ENCODE data around the gene HES5. TPM values are rescaled to one million over a fixed set of nuclear protein-coding genes. Genes with fewer than 3 reads are reported as not detected.
A peak's percentile ranks its signal among the peaks of the same experiment; 100 is the strongest.

Gene HES5
- total and polyA plus RNA-seq, 2 of the 4 experiments (the other 2 are of a cell fraction), result not detected

- peak overlapping the region; percentile 76 for H2AK9ac ChIP-seq (replicated peaks; ENCODE audit: low read depth, low read length, poor library complexity)
- H2BK120ac ChIP-seq (ENCODE audit: low read depth, low read length), result no peak overlapping the region
- H3K4ac ChIP-seq (ENCODE audit: low read depth, low read length), result no peak overlapping the region
- no peak overlapping the region for H3K56ac ChIP-seq (ENCODE audit: extremely low read depth, insufficient read depth, low read length)
- H2BK20ac ChIP-seq (ENCODE audit: low read depth, low read length), result no peak overlapping the region
- no peak overlapping the region for H2BK15ac ChIP-seq (ENCODE audit: low read depth, low read length)
- no peak overlapping the region for H3K4me3 ChIP-seq (ENCODE audit: insufficient read depth, low read depth, low read length)
- H3K14ac ChIP-seq (replicated peaks; ENCODE audit: low read depth, low read length), result no peak overlapping the region; the same call in 1 of the 2 replicates
- no peaks in the 10 kb centered on the region for H3K9me1 ChIP-seq (ENCODE audit: insufficient read depth, low read length)
- no peak overlapping the region for H2BK5ac ChIP-seq (ENCODE audit: low read depth, low read length, poor library complexity, severe bottlenecking)
- BruUV-seq (replicated peaks), result no TSS peak
- no peak overlapping the region for H2AFZ ChIP-seq (replicated peaks; ENCODE audit: low read length, poor library complexity)
- no peak overlapping the region for H3K9ac ChIP-seq (ENCODE audit: low read depth, low read length)
- H4K5ac ChIP-seq (ENCODE audit: low read depth, low read length), result no peak overlapping the region
- in situ Hi-C loops (cut with MboI; ENCODE audit: low sequenced_read_pairs), result loop anchor here (5.0 to 25.0 kb wide), 2 partner anchors 133 to 358 kb away; partner anchors contain the start of genes FAAP20 and PEX10
- ChIA-PET POLR2A (ENCODE audit: unreplicated experiment) (no interaction called here), CTCF (no interaction called here)
- no peaks in the 10 kb centered on the region for H3K36me3 ChIP-seq (ENCODE audit: control insufficient read depth, insufficient read depth, low read length)
- no peak overlapping the region for H3K23ac ChIP-seq (ENCODE audit: low read depth, low read length)
- peaks cover 0 to 10% of the 10 kb centered on the region in 2 experiments; a peak in 1 of 4 replicates for H3K79me1 ChIP-seq (ENCODE audit: low read depth in 1 of 2, low read length in 2 of 2)
- no peak overlapping the region for H4K91ac ChIP-seq (ENCODE audit: insufficient read depth, low read depth, low read length)
- H3K27ac ChIP-seq (ENCODE audit: insufficient read depth, low read length), result no peak overlapping the region
- ATAC-seq (ENCODE audit: low read depth), result no peak
- H3K9me3 ChIP-seq (ENCODE audit: control insufficient read depth, insufficient read depth, low read length), result no peaks in the 10 kb centered on the region
- no peak for DNase-seq
- intact Hi-C loops (cut with micrococcal nuclease), result loop anchor here (5.0 kb wide), 1 partner anchor 113 kb away; no protein-coding TSS in a partner anchor
- no peak for TF ChIP-seq POLR2A (IDR thresholded peaks at IDR 0.05; ENCODE audit: low read depth, low read length)
- no peak for TF ChIP-seq RAD21 (IDR thresholded peaks at IDR 0.05; ENCODE audit: low read length)
- no peak overlapping the region for H4K8ac ChIP-seq (ENCODE audit: low read depth in 2 of 2, low read length in 2 of 2)
- WGBS, 2 experiments (ENCODE audit: extremely low coverage in 2 of 2, insufficient read length in 1 of 2), result 30% methylated on average over 3 of the region's 19 CpGs; no CpG with 5 or more reads in 1 of the 2 experiments
- H3K4me2 ChIP-seq (ENCODE audit: low read depth, low read length), result no peak overlapping the region
- no peak overlapping the region for H3K18ac ChIP-seq (ENCODE audit: low read depth, low read length)
- peaks cover 10% of the 10 kb centered on the region for H3K4me1 ChIP-seq (ENCODE audit: control insufficient read depth, insufficient read depth, low read length)
- no peak overlapping the region; the same call in 1 of the 2 replicates for H2AK5ac ChIP-seq (ENCODE audit: low read depth, low read length)
- 0 out of 2 replicates have a peak, but pooled peaks cover 3% of the 10 kb centered on the region for H4K20me1 ChIP-seq (ENCODE audit: insufficient read depth, low read length)
- H3K27me3 ChIP-seq (ENCODE audit: control insufficient read depth, insufficient read depth, low read length), result peaks cover 2% of the 10 kb centered on the region; the same call in 1 of the 2 replicates
- dilution Hi-C loops (cut with HindIII; ENCODE audit: low sequenced_read_pairs, unreplicated experiment), result no loop called here
Observed at GRCh38 chr1:2544875-2545640, 15.0 kb upstream of the HES5 start.
